Kasumi-1 (cell line): ENCODE data around the gene ZNF598.
A peak's percentile ranks its signal among the peaks of the same experiment; 100 is the strongest.
"Not testable (repeated sequence)": the region's sequence is repeated elsewhere in the genome, so short reads cannot be mapped to it uniquely, and the experiment has no call there.

Experiments
- DNase-seq, 2 experiments: peaks; one replicate each; lab custom pipeline; 2025; lab: John Stamatoyannopoulos, UW

Gene ZNF598

GRCh38 chr16:1975432-1976215 lies 34.0 kb downstream of the ZNF598 start:
- DNase-seq, result no peak

DNA sequence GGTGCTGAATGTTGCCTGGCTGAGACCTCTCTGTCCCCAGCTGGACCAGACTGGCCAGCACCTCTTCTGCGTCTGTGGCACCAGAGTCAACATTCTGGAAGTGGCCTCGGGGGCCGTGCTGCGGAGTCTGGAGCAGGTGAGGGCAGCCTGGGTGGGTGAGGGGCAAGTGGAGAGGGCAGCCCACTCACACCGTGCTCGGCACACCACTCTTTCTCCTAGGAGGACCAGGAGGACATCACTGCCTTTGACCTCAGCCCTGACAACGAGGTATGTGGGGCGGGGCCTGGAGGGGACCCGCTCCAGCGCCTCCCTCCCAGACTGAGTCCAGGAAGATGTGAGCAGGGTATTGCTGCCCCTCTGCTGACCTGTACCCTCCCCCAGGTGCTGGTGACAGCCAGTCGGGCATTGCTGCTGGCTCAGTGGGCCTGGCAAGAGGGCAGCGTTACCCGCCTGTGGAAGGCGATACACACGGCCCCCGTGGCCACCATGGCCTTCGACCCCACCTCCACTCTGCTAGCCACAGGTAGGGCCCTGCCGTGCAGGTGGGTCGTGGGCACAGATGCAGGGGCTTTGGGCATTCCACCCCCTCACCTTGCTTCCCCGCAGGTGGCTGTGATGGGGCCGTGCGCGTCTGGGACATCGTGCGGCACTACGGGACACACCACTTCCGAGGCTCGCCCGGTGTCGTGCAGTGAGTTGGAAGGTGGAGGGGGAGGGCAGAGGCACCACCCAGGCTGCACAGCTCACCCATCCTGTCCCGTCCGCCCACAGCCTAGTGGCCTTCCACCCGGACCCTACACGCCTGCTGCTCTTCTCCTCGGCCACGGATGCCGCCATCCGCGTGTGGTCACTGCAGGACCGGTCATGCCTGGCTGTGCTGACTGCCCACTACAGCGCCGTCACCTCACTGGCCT lies 35.2 kb downstream of the ZNF598 start:
- no peak for DNase-seq

DNA sequence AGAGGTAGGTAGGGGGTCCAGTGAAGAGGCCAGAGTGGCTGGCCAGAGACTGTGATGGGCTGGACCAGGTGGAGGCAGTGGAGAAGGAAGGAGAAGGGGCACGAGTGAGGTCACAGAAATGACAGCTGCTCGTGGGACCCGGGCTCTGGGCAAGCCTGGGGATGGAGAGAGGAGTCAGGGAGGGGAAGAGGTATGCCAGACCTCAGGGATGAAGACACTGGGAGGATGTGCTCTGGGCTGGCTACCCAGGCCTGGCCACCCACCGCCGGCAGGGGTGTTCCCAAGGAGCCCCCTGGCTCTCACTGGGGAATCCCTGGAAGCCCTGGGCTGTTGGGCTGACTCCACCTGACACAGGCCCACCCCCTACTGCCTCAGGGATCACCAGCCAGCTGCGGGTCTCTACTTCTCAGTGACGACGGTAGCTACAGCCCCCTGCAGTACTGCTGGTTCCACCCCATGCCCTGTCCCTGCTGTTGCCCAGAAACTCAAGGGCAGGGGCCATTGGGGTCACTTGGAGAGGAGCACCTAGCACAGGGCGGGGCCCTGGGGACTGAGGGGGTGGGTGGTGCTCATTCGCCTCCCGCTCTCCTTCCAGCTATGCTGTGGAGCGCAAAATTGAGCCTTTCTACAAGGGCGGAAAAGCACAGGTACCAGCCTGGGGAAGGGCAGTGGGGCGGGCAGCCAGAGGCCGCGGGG lies 36.0 kb downstream of the ZNF598 start:
- DNase-seq, result no peak

DNA sequence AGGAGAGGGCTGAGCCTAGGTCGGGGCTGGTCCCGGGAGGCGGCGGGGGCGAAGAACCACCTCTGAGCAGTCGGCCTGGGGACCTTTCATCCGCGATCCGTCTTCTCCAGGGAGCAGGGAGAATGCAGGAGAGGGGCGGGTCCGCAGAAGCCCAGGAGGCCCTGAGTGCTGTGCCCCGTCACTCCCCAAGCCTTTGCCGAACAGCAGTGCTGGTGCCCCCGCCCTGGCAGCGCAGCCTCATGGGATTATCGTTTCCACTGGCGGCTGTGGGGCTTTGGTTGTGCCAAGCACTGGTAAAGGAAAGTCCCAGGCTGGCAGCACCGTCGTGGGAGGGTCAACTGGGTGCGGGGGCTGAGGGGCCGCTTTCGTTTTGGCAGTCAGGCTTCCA lies 37.1 kb downstream of the ZNF598 start:
- no peak for DNase-seq

DNA sequence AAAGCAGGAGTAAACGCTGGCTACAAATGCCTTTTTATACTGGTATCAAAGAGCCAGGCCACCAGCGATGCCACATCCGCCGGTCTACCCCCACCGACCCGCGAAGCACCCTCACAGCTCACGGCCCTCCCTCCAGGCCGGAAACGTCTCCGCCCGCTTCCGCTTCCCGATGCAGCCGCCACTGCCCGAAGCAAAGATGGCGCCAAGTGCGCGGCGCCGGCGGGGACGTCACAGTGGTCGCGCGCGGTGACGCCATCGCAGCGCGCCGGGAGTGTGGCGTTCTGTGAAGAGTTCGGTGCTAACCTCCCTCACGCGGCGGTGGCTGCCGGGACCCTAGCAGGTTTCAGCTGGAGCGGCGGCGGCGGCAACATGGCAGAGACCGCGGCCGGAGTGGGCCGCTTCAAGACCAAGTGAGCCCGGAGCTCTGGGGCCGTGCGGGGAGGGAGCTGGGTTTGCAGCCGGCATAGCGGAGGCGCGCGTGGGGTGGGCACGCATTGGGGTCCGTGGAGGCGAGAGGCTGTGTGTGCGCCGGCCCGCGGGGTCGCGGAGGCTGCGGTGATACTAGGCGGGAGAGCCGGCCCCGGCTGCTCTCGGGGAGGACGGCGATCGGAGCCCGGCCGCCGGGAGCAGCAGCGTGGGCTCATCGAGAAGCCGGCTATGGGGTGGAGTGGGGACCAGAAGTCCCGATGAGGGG lies 37.7 kb downstream of the ZNF598 start, which contains the start of gene TBL3:
Gene TBL3 (plus strand): TSS at position 258 of the 694 bp plus-strand sequence. CDS start 112 bp downstream, at position 370.
- peak; percentile 62 to 73 for DNase-seq

DNA sequence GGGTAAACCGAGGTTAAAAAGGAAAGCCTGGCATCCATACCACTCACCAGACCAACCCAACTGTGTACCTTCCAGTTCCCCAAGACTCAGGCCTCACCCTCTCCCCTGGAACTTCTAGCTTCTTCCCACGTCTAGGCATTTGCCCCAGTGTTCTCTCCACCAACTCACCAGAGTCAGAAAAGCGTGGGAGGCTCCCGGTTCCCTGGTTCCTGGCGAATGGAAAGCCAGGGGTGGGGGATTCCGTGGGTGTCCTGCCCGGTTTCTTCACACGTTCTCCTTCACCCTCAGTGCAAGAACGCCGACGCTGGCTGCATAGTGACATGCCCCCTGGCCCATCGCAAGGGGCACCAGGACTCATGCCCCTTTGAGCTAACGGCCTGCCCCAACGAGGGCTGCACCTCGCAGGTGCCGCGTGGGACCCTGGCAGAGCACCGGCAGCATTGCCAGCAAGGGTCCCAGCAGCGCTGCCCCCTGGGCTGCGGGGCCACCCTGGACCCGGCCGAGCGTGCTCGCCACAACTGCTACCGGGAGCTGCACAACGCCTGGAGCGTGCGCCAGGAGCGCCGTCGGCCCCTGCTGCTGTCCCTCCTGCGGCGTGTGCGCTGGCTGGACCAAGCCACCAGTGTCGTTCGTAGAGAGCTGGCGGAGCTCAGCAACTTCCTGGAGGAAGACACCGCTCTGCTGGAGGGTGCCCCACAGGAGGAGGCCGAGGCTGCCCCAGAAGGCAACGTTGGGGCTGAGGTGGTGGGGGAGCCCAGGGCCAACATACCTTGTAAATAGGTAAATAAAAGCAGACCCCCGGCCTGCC lies 41.3 kb downstream of the ZNF598 start:
- DNase-seq, result no peak

DNA sequence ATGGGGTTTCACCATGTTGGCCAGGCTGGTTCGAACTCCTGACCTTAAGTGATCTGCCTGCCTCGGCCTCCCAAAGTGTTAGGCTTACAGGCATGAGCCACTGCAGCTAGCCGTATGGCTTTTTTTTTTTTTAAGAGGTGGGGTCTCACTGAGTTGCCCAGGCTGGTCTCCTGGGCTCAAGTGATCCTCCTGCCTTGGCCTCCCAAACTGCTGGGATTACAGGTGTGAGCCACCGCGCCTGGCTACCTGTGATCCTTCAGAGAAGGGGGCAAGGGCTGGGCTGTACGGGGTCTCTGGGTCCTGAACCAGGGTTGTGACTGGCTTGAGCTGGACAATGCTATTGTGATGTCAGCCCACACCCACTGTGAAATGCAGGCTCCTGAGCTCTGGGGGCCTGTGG lies 43.2 kb downstream of the ZNF598 start, which contains the start of gene RNF151:
Gene RNF151 (plus strand): TSS at position 397 of the 400 bp plus-strand sequence. CDS start 26 bp downstream, outside the sequence.
- no peak for DNase-seq

DNA sequence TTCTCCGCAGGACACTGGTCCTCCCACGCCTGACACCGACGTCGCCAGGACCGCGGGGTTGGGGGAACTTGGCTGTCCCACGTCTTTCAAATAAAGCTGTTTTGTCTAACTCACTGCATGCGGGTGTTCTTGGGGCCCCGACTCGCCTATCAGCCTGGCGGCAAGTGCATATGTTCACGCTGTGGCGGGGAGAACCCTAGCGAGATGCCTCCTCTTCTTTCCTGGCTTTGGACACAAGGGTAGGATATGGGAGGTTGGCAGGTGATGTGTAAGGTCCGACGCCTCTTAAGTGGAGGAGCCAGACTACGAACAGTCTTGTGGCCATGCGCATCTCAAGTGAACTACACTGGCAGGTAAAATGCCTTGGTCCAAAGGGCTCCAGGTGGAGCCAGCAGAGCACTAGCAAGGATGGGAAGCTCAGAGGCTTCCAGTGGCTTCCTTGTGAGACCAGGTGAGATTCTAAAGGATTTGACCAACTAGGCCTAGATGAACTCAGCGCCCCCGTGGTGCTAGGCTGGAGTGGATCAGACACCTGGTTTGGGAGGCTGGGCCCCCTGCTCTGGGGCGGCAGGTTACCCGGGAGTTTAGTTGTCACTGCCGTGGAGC lies 44.1 kb downstream of the ZNF598 start:
- DNase-seq, result no peak

DNA sequence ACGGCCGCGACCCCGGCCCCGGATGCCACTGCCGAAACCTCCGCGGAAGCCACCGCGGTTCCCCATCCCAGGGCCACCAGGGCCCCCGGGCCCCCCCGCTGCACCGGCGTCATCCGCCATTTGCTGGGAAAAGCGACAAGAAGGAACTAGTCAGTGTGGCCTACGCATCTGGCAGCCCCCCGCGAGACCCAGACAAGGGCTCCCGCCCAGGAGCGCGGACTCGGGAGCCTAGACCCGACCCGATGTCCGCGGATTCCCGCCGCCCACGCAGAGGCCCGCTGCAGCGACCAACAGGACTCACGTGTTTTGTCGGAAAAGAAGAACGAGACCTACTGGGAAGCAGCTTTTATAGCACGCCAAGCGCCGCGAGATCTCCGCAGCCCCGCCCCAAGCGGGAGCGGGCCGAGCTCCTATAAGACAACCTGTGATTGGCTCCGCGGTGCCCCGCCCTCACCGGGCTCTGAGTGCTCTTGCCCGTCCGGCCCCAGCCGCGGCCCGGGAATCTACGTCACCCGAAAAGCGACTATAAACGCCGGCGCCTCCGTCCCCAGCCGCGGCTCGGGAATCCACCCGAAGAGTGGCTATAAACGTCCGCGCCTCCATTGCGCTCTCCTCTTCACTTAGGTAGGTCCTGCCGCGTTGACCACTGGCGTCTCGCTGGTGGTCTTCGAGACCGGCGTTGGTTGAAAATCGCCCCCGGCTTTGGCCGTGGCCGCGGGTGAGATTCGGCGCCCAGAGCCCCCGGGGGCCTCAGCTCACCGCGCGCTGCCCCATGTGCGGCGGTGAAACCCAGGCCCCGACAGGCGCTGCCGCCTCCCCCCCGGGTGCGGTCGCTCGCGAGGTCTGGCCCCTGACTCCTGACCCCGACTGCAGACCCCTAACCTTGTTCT lies 44.9 kb downstream of the ZNF598 start, which contains the start of gene RPS2:
Gene RPS2 (minus strand): TSS at position 321 of the 890 bp plus-strand sequence. CDS start 201 bp downstream, at position 120.
- DNase-seq, result peak; percentile 83 to 84

GRCh38 chr16:1963806-1964505 lies 45.7 kb downstream of the ZNF598 start:
- DNase-seq, result no peak

GRCh38 chr16:1962161-1963153 lies 47.2 kb downstream of the ZNF598 start:
- not testable (repeated sequence) for DNase-seq

- DNase-seq, result peak in 1 of 2 experiments; percentile 39
These were observed 48.0 kb downstream of the ZNF598 start for GRCh38 chr16:1961651-1962067.

DNA sequence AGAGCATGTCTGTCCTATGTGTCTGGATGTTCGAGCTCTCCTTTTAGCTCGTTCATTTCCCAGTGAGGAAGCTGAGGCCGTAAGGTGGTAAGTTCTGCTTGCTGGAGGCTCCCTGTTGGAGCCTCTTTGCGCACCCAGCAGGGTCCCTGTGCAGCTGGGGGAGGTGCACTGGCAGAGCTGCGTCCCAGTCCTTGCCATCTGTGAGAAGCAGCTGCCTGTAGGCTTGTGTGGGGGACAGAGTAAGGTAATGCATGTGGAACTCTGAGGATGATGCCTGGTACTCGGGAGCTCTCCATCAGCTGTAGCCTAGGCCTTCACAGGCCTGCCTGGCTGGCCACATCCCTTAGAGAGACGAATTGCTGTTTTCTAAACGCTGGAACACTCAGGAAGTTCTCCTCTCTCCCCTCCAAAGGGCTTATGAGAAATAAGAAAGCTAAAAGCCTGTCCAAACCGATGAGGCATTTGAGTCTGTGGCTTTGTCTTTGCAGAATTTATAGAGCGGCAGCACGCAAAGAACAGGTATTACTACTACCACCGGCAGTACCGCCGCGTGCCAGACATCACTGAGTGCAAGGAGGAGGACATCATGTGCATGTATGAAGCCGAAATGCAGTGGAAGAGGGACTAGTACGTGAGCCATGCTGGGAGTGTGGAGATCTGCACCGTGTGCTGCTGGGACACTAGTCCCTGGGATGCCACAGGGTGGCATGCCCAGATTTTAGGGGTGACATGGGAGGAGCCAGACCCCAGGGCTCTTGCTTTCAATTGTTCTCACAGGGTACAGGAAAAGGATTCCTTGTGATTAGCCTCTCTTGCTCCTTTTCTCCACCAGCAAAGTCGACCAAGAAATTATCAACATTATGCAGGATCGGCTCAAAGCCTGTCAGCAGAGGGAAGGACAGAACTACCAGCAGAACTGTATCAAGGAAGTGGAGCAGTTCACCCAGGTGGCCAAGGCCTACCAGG lies 48.7 kb downstream of the ZNF598 start:
- peak; percentile 26 to 39 for DNase-seq

GRCh38 chr16:1959269-1960039 lies 50.2 kb downstream of the ZNF598 start, which contains the start of gene NDUFB10:
Gene NDUFB10 (plus strand): TSS chr16:1959538. CDS start chr16:1959625, 87 bp downstream.
- DNase-seq, result peak; percentile 30 to 55

GRCh38 chr16:1958715-1959268 lies 50.8 kb downstream of the ZNF598 start:
- no peak for DNase-seq
